Measurements from ENCODE around the gene SLC26A11. TPM values are rescaled to one million over a fixed set of nuclear protein-coding genes. Genes with fewer than 3 reads are reported as not detected.

Gene SLC26A11
- total RNA-seq, 3 donors from 2014 or later (not counting 1 experiment from before 2014, with no cell fraction given) = 33.9 to 37.6 (median 35.8) TPM

DNA sequence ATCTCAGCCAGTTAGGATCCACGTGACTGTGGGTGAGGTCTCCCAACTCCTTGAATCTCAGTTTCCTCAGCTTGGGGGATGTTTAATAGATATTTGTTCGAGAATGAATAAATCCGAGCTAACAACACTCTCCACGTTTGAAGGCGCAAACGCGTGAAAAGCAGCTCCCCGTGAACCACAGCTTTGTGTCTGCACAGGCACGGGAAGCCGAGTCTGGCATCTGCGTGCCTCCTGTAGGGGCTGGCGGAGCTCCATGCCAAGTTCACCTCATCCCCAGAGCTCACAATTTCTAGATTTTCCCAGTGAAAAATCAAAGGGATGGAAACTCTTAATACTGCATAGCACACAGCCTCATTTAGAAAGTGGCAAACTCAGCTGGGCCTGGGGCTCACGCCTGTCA, 14.4 kb upstream of the SLC26A11 start:
- TF ChIP-seq CTCF (IDR thresholded peaks at IDR 0.05) = no peak
- Histone ChIP-seq H3K9me3 (ENCODE audit: control insufficient read depth, insufficient read depth, low read length) (no peaks in the 10 kb centered on the region), H3K4me3 (ENCODE audit: low read length) (no peak overlapping the region), H3K27ac (ENCODE audit: low read length) (no peak overlapping the region), H3K36me3 (ENCODE audit: control insufficient read depth, insufficient read depth, low read length) (peaks cover 18% of the 10 kb centered on the region), H3K4me1 (ENCODE audit: control insufficient read depth, insufficient read depth, low read length) (no peaks in the 10 kb centered on the region), H3K27me3 (ENCODE audit: control insufficient read depth, insufficient read depth, low read length) (no peaks in the 10 kb centered on the region)
- no peaks in the 10 kb centered on the region for H3K4me1 Mint-ChIP-seq
- no peaks in the 10 kb centered on the region for H3K27me3 Mint-ChIP-seq (ENCODE audit: low read depth in 2 of 2)
- H3K9me3 Mint-ChIP-seq = no peaks in the 10 kb centered on the region
- intact Hi-C loops (cut with micrococcal nuclease) = no loop called here
- ATAC-seq (no peak), DNase-seq (no peak)
- H3K4me3 Mint-ChIP-seq = no peak overlapping the region
- WGBS (ENCODE audit: insufficient coverage) = 90% methylated on average over 13 of the region's 13 CpGs
- H3K36me3 Mint-ChIP-seq = no peaks in the 10 kb centered on the region
- H3K27ac Mint-ChIP-seq = no peak overlapping the region

DNA sequence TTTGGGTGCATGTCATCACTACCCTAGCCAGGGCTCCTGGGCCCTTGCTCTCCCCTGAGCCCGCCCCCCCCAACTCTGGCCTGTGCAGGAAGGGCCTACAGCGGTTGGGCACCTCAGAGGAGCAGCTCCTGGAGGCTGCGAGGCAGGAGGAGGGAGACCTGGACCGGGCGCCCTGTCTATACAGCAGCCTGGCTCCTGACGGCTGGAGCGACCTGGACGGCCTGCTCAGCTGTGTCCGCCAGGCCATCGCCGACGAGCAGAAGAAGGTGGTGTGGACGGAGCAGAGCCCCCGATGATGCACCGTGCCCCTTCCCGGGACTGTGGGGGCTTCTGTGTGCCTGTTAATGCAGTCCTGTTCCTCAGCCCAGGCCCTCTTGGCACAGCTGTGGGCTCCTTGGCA, 12.2 kb upstream of the SLC26A11 start:
- H3K4me1 Mint-ChIP-seq = no peaks in the 10 kb centered on the region
- ATAC-seq = no peak
- Histone ChIP-seq H3K4me1 (ENCODE audit: control insufficient read depth, insufficient read depth, low read length) (peaks cover 2% of the 10 kb centered on the region), H3K27ac (ENCODE audit: low read length) (no peak overlapping the region), H3K4me3 (ENCODE audit: low read length) (no peak overlapping the region), H3K27me3 (ENCODE audit: control insufficient read depth, insufficient read depth, low read length) (no peaks in the 10 kb centered on the region), H3K36me3 (ENCODE audit: control insufficient read depth, insufficient read depth, low read length) (peaks cover 38% of the 10 kb centered on the region), H3K9me3 (ENCODE audit: control insufficient read depth, insufficient read depth, low read length) (no peaks in the 10 kb centered on the region)
- no peaks in the 10 kb centered on the region for H3K27me3 Mint-ChIP-seq (ENCODE audit: low read depth in 2 of 2)
- intact Hi-C loops (cut with micrococcal nuclease) = no loop called here
- no peaks in the 10 kb centered on the region for H3K9me3 Mint-ChIP-seq
- TF ChIP-seq CTCF (IDR thresholded peaks at IDR 0.05) = no peak
- WGBS (ENCODE audit: insufficient coverage) = 96% methylated on average over 16 of the region's 16 CpGs
- no peaks in the 10 kb centered on the region for H3K36me3 Mint-ChIP-seq
- no peak overlapping the region for H3K27ac Mint-ChIP-seq
- DNase-seq = no peak
- no peak overlapping the region for H3K4me3 Mint-ChIP-seq

GRCh38 chr17:80209765-80210164, 10.5 kb upstream of the SLC26A11 start:
- Histone ChIP-seq H3K9me3 (ENCODE audit: control insufficient read depth, insufficient read depth, low read length) (no peaks in the 10 kb centered on the region), H3K4me1 (ENCODE audit: control insufficient read depth, insufficient read depth, low read length) (peaks cover 12% of the 10 kb centered on the region), H3K27ac (ENCODE audit: low read length) (no peak overlapping the region), H3K4me3 (ENCODE audit: low read length) (no peak overlapping the region), H3K36me3 (ENCODE audit: control insufficient read depth, insufficient read depth, low read length) (peaks cover 51% of the 10 kb centered on the region), H3K27me3 (ENCODE audit: control insufficient read depth, insufficient read depth, low read length) (no peaks in the 10 kb centered on the region)
- DNase-seq (no peak), ATAC-seq (no peak)
- Mint-ChIP-seq H3K4me3 (no peak overlapping the region), H3K4me1 (no peaks in the 10 kb centered on the region), H3K27ac (no peak overlapping the region), H3K36me3 (no peaks in the 10 kb centered on the region), H3K9me3 (no peaks in the 10 kb centered on the region), H3K27me3 (ENCODE audit: low read depth in 2 of 2) (no peaks in the 10 kb centered on the region)
- no peak for TF ChIP-seq CTCF (IDR thresholded peaks at IDR 0.05)
- WGBS (ENCODE audit: insufficient coverage) = 91% methylated on average over 12 of the region's 12 CpGs
- intact Hi-C loops (cut with micrococcal nuclease) = no loop called here

DNA sequence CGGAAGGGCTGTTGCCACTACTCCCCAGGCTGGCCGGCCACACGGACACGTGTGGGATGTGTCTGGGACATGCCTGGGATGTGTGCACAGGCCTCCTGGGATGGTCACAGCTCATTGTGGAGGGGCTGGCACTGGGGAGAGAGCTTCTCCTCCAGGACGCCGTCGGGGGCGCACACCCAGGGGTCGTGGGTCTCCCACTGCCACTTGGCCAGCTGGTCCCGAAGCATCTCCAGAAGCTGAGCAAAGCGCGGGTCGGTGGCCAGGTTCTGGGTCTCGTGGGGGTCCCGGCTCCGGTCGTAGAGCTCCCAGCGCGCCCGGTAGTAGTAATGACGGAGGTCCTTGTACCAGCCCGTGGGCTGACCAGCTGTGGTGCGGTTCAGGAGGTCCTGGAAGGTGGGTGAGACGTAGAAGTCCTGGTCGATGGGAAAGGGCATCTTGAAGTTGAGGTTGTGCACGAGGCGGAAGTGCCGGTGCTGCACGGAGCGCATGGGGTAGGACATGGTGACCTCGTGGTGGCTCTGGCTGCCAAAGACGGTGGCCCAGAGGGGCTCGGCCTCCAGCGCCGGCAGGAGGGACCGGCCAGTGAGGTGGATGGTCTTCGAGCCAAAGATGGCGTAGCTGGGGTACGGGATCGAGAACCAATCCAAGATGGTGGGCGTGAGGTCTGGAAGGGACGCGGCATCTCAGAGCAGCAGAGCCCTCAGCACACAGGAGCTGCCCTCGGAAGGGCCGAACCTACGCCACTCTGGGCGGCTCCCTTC, 9.7 kb upstream of the SLC26A11 start:
- H3K4me3 Mint-ChIP-seq = no peak overlapping the region
- Histone ChIP-seq H3K27ac (ENCODE audit: low read length) (no peak overlapping the region), H3K27me3 (ENCODE audit: control insufficient read depth, insufficient read depth, low read length) (no peaks in the 10 kb centered on the region), H3K4me1 (ENCODE audit: control insufficient read depth, insufficient read depth, low read length) (peaks cover 12% of the 10 kb centered on the region), H3K36me3 (ENCODE audit: control insufficient read depth, insufficient read depth, low read length) (peaks cover 56% of the 10 kb centered on the region), H3K4me3 (ENCODE audit: low read length) (no peak overlapping the region), H3K9me3 (ENCODE audit: control insufficient read depth, insufficient read depth, low read length) (no peaks in the 10 kb centered on the region)
- TF ChIP-seq CTCF (IDR thresholded peaks at IDR 0.05) = no peak
- WGBS (ENCODE audit: insufficient coverage) = 96% methylated on average over 47 of the region's 47 CpGs
- no peaks in the 10 kb centered on the region for H3K9me3 Mint-ChIP-seq
- no peaks in the 10 kb centered on the region for H3K4me1 Mint-ChIP-seq
- no peaks in the 10 kb centered on the region for H3K27me3 Mint-ChIP-seq (ENCODE audit: low read depth in 2 of 2)
- ATAC-seq (no peak), DNase-seq (no peak)
- H3K36me3 Mint-ChIP-seq = no peaks in the 10 kb centered on the region
- intact Hi-C loops (cut with micrococcal nuclease) = no loop called here
- no peak overlapping the region for H3K27ac Mint-ChIP-seq
